Tibial artery (tissue), 4 donors: ENCODE data around the gene CLECL1.

Experiments
- DNase-seq, 2 donors: peaks; one replicate each; pipeline ENCODE4 v3.0.0-alpha.2; 2019
- H3K27ac ChIP-seq, 2 donors: fragments of 200-600 bp; sonication (generic) in 1 of 2; 1 replicate in 1 of 2; 2 replicates in 1 of 2; pipeline ENCODE4 v1.5.1; 2018 to 2019; ENCODE audit warnings: mild to moderate bottlenecking in 1 of 2
- H3K27me3 ChIP-seq, 2 donors: fragments of 200-600 bp; sonication (generic) in 1 of 2; one replicate each; pipeline versions ENCODE4 v1.5.1 to v1.6.0; 2016 to 2019
- H3K36me3 ChIP-seq, 3 donors: fragments of 200-600 bp; sonication (generic) in 2 of 3; one replicate each; pipeline ENCODE4 v1.5.1; 2016 to 2019; ENCODE audit warnings: mild to moderate bottlenecking in 2 of 3
- H3K4me1 ChIP-seq, 4 donors: fragments of 200-600 bp; sonication (generic) in 2 of 4; 1 replicate in 3 of 4; 2 replicates in 1 of 4; pipeline ENCODE4 v1.5.1; 2016 to 2019
- H3K4me3 ChIP-seq, 2 donors: fragments of 200-600 bp; sonication (generic) in 1 of 2; 1 replicate in 1 of 2; 2 replicates in 1 of 2; pipeline ENCODE4 v1.5.1; 2018 to 2019; ENCODE audit warnings: mild to moderate bottlenecking in 2 of 2
- H3K9me3 ChIP-seq, 3 donors: fragments of 200-600 bp; sonication (generic) in 1 of 3; one replicate each; pipeline ENCODE4 v1.5.1; 2016 to 2019
- intact Hi-C: fragments of 100-400 bp; cut with DNase I; formaldehyde crosslinking; loops from one replicate; pipeline ENCODE4 v1.15.0; 2023; ENCODE audit warnings: low total_unique reads
- TF ChIP-seq, protein P1 (sequence below), 2 experiments: fragments of 200-600 bp in 1 of 2; fragments of 450-650 bp in 1 of 2; IDR thresholded peaks; one replicate each; pipeline ENCODE4 v1.5.1; 2017 to 2019; ENCODE audit warnings: antibody characterized with exemption in 2 of 2, mild to moderate bottlenecking in 1 of 2, moderate library complexity in 1 of 2

The CLECL1 gene

DNA sequence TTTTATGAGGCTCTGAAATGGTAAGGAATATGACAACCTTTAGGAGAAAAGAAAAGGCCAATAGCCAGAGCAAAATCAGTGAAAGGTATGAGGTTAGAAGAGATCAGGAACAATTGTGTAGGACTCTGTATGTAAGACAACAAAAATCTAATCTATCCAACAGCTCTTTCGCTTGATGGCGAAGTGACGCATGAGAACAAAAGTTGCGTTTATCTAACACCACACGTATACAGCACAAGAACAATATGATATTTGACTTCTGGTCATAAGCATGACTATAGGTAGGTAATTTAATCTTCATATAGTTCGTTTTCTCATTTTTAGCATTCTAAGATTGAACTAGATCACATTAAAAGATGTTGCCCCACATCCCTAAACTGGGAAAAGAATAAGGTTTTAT, 1.5 kb downstream of the CLECL1 start:
- Histone ChIP-seq H3K4me3 (no peak overlapping the region), H3K36me3 (no peaks in the 10 kb centered on the region), H3K9me3 (no peaks in the 10 kb centered on the region), H3K27ac (no peak overlapping the region), H3K27me3 (no peaks in the 10 kb centered on the region), H3K4me1 (no peaks in the 10 kb centered on the region)
- intact Hi-C loops, result no loop called here
- TF ChIP-seq, protein P1, sequence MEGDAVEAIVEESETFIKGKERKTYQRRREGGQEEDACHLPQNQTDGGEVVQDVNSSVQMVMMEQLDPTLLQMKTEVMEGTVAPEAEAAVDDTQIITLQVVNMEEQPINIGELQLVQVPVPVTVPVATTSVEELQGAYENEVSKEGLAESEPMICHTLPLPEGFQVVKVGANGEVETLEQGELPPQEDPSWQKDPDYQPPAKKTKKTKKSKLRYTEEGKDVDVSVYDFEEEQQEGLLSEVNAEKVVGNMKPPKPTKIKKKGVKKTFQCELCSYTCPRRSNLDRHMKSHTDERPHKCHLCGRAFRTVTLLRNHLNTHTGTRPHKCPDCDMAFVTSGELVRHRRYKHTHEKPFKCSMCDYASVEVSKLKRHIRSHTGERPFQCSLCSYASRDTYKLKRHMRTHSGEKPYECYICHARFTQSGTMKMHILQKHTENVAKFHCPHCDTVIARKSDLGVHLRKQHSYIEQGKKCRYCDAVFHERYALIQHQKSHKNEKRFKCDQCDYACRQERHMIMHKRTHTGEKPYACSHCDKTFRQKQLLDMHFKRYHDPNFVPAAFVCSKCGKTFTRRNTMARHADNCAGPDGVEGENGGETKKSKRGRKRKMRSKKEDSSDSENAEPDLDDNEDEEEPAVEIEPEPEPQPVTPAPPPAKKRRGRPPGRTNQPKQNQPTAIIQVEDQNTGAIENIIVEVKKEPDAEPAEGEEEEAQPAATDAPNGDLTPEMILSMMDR (IDR thresholded peaks at IDR 0.05), result no peak
- DNase-seq, result no peak

DNA sequence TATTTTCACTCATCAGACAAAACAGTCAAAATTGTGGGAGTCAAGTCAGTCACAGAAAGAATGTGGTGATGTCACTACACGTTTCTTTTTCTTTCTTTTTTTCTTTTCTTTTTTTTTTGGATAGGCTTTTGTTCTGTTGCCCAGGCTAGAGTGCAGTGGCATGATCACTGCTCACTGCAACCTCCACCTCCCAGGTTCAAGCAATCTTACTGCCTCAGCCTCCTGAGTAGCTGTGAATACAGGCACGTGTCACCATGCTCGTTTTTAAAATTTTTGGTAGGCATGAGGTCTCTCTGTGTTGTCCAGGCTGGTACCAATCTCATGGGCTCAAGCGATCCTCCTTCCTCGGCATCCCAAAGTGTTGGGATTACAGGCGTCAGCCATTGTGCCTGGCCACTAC, 2.3 kb downstream of the CLECL1 start:
- no peak overlapping the region for H3K4me3 ChIP-seq
- H3K36me3 ChIP-seq, result no peaks in the 10 kb centered on the region
- H3K27ac ChIP-seq, result no peak overlapping the region
- H3K4me1 ChIP-seq, result no peaks in the 10 kb centered on the region
- H3K9me3 ChIP-seq, result no peaks in the 10 kb centered on the region
- H3K27me3 ChIP-seq, result no peaks in the 10 kb centered on the region
- TF ChIP-seq, protein P1 (IDR thresholded peaks at IDR 0.05), result no peak
- intact Hi-C loops, result no loop called here
- DNase-seq, result no peak

DNA sequence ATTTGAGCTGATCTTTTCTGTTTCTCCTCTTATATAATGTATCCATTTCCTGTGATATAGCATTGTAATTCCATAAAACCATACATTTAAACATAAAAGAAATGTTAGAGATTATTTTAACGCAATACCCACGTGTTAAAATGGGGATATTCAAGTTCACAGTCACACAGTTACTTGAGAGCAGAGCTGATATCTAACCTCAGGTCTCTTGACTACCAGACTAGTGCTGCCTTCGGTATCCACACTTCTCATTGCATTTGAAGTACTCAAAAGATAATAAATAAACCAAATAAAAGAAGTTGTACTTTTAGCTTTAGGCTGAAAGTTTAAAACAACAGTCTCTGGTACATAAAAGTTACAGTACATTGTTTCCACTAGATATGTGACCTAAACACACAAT, 2.9 kb downstream of the CLECL1 start:
- H3K27ac ChIP-seq, result no peak overlapping the region
- no peaks in the 10 kb centered on the region for H3K9me3 ChIP-seq
- H3K27me3 ChIP-seq, result no peaks in the 10 kb centered on the region
- TF ChIP-seq, protein P1 (IDR thresholded peaks at IDR 0.05), result no peak
- intact Hi-C loops, result no loop called here
- DNase-seq, result no peak
- H3K36me3 ChIP-seq, result no peaks in the 10 kb centered on the region
- H3K4me3 ChIP-seq, result no peak overlapping the region
- no peaks in the 10 kb centered on the region for H3K4me1 ChIP-seq

DNA sequence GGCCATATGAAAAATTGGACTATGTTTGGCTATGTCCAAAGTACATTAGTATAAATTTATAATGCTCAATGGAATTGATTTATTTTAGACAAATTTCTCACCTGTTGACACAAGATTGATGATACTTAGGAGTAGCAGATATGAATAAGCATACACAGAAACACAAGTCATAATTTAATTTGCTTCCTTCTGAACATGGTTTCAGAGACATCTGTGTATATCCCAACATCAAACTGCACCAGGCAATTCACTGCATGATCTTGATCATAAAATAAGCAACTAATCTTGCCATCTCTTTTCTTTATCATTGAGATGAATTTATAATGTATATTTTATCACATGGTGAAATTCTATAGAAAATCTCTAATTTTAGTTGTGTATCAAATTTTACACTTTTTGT, 3.8 kb downstream of the CLECL1 start:
- Histone ChIP-seq H3K27me3 (no peaks in the 10 kb centered on the region), H3K9me3 (no peaks in the 10 kb centered on the region), H3K4me3 (no peak overlapping the region), H3K36me3 (no peaks in the 10 kb centered on the region), H3K27ac (no peak overlapping the region), H3K4me1 (no peaks in the 10 kb centered on the region)
- TF ChIP-seq, protein P1 (IDR thresholded peaks at IDR 0.05), result no peak
- DNase-seq, result no peak
- intact Hi-C loops, result no loop called here

DNA sequence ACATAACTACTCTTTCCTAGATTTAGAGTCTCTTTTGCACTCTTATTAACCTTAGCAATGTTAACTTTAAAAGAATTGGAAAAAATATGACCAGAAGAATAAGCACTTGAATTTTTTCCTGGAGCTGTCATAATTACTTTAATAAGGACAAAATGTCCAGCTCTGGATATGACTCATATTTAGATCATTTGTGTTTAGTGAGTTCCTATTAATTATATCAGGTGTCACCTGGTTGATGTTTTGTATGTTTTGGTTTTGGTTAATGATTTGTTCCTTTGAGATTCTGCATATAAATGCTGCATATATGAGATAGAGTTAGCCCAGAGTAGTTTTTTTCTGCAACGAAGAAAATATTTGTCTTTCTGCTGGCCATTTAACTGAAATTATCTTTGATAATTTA, 5.1 kb downstream of the CLECL1 start:
- Histone ChIP-seq H3K4me1 (no peaks in the 10 kb centered on the region), H3K4me3 (no peak overlapping the region), H3K9me3 (no peaks in the 10 kb centered on the region), H3K27me3 (no peaks in the 10 kb centered on the region), H3K27ac (no peak overlapping the region), H3K36me3 (no peaks in the 10 kb centered on the region)
- TF ChIP-seq, protein P1 (IDR thresholded peaks at IDR 0.05), result no peak
- intact Hi-C loops, result no loop called here
- DNase-seq, result no peak

DNA sequence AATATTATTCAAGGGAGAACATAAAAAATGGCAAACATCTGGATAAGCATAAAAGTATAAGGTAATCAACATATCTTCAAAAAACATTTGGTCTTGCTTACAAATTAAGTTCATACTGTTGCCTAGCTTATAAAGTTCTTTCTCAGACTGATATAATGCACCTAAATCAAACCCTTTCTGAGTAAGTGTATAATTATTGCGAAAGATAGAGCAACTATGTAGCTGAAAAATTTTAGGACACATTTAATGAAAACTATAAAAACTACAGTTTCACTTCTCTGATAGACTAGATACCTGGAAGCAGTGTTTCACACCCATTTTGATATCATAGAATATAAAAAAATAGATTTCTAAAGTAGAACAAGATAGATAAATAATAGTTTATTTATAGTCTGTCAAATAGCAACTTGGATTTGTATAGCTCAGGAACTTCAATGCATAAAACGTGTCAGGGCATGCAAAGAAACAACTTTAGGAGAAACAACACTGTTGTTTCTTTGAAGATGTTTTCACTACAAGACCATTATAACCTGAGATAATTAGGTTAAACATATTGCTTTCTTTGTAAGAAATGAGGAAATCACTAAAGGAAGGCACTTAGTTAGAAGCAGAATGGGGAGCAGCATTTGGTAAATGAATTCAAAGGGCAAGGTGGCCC, 7.6 kb downstream of the CLECL1 start:
- Histone ChIP-seq H3K27me3 (no peaks in the 10 kb centered on the region), H3K36me3 (no peaks in the 10 kb centered on the region), H3K9me3 (no peaks in the 10 kb centered on the region), H3K4me3 (no peak overlapping the region), H3K4me1 (no peaks in the 10 kb centered on the region), H3K27ac (no peak overlapping the region)
- intact Hi-C loops, result no loop called here
- TF ChIP-seq, protein P1 (IDR thresholded peaks at IDR 0.05), result no peak
- DNase-seq, result no peak
